K562 (cell line): ENCODE results near the gene SOCS3. TPM values are rescaled to one million over a fixed set of nuclear protein-coding genes. Genes with fewer than 3 reads are reported as not detected.

Experiments used
- AFF1 ChIP-seq, 2 experiments: fragments of 450-650 bp; IDR thresholded peaks; 2 replicates each; pipeline ENCODE4 v1.6.1; 2018; ENCODE audit warnings: mild to moderate bottlenecking in 2 of 2, low read depth in 1 of 2; ENCODE audit not compliant: partially characterized antibody in 2 of 2
- BRF2 ChIP-seq: IDR thresholded peaks from 3 replicates; pipeline ENCODE4 v1.6.1; 2011; ENCODE audit warnings: borderline replicate concordance, mild to moderate bottlenecking; ENCODE audit not compliant: insufficient read length, insufficient read depth
- CEBPB ChIP-seq: fragments of 450-650 bp; IDR thresholded peaks from 2 replicates; pipeline ENCODE4 v1.6.1; 2016; ENCODE audit warnings: missing genetic modification characterization, missing compliant biosample characterization
- CTBP1 ChIP-seq: fragments of 450-650 bp; IDR thresholded peaks from 2 replicates; pipeline ENCODE4 v1.6.1; 2016; ENCODE audit warnings: borderline replicate concordance
- DACH1 ChIP-seq: fragments of 450-650 bp; IDR thresholded peaks from 2 replicates; pipeline ENCODE4 v1.6.1; 2018; ENCODE audit not compliant: partially characterized antibody
- FOSL1 ChIP-seq: fragments of 200-800 bp; sonication (Bioruptor generic); conservative IDR thresholded peaks from 2 replicates; pipeline ENCODE4 v1.6.1; 2016; ENCODE audit warnings: missing genetic modification characterization, missing compliant biosample characterization
- HDAC6 ChIP-seq: IDR thresholded peaks from 2 replicates; pipeline ENCODE4 v1.6.1; 2012; ENCODE audit warnings: low read depth, mild to moderate bottlenecking, control low read depth, inconsistent platforms, low read length, moderate library complexity
- KDM2B ChIP-seq: fragments of 250-450 bp; sonication (Bioruptor Pico); IDR thresholded peaks from 2 replicates; pipeline ENCODE4 v1.8.0; 2021; ENCODE audit warnings: mild to moderate bottlenecking, moderate library complexity
- KLF10 ChIP-seq: fragments of 250-450 bp; sonication (Bioruptor Pico); IDR thresholded peaks from 2 replicates; pipeline ENCODE4 v1.6.1; 2021; ENCODE audit warnings: matching md5 sums
- MAZ ChIP-seq, 2 experiments: fragments of 450-650 bp in 1 of 2; sonication (generic) in 1 of 2; formaldehyde crosslinking; IDR thresholded peaks in 1 of 2; conservative IDR thresholded peaks in 1 of 2; 2 replicates each; pipeline versions ENCODE4 v1.4.0 to v1.5.0; 2020; ENCODE audit warnings: mild to moderate bottlenecking in 1 of 2, missing genetic modification reagents in 1 of 2
- MCM5 ChIP-seq: fragments of 450-650 bp; IDR thresholded peaks from 2 replicates; pipeline ENCODE4 v1.6.1; 2016; ENCODE audit warnings: low read depth
- MEIS2 ChIP-seq: fragments of 450-650 bp; IDR thresholded peaks from 2 replicates; pipeline ENCODE4 v1.6.1; 2014; ENCODE audit warnings: mild to moderate bottlenecking; ENCODE audit not compliant: partially characterized antibody
- NELFE ChIP-seq: IDR thresholded peaks from 2 replicates; pipeline ENCODE4 v1.6.1; 2011; ENCODE audit warnings: mild to moderate bottlenecking; ENCODE audit not compliant: insufficient read depth, insufficient read length
- NRF1 ChIP-seq, 2 experiments: fragments of 450-650 bp; IDR thresholded peaks in 1 of 2; conservative IDR thresholded peaks in 1 of 2; 2 replicates each; pipeline ENCODE4 v1.6.1; 2014; ENCODE audit warnings: mild to moderate bottlenecking in 2 of 2
- PHF21A ChIP-seq: fragments of 450-650 bp; IDR thresholded peaks from 2 replicates; pipeline ENCODE4 v1.6.1; 2017; ENCODE audit warnings: low read depth, borderline replicate concordance
- PRMT5 ChIP-seq: sonication (generic); formaldehyde crosslinking; IDR thresholded peaks from 2 replicates; pipeline ENCODE4 v1.5.0; 2020; ENCODE audit warnings: missing genetic modification reagents
- PTTG1 ChIP-seq: fragments of 450-650 bp; IDR thresholded peaks from 2 replicates; pipeline ENCODE4 v1.6.1; 2016; ENCODE audit warnings: low read depth, mild to moderate bottlenecking, missing genetic modification characterization, missing compliant biosample characterization
- PURB ChIP-seq: sonication (generic); formaldehyde crosslinking; IDR thresholded peaks from 2 replicates; pipeline ENCODE4 v1.9.0; 2021; ENCODE audit warnings: low read depth, mild to moderate bottlenecking, missing genetic modification reagents
- SRSF7 ChIP-seq: fragments of 200-400 bp; formaldehyde crosslinking; optimal IDR thresholded peaks from 2 replicates; pipeline ENCODE3; 2017; ENCODE audit warnings: mild to moderate bottlenecking, low read depth, low read length
- XRCC4 ChIP-seq: IDR thresholded peaks from one replicate; pipeline ENCODE4 v1.6.1; 2011; ENCODE audit not compliant: insufficient read depth, insufficient read length; ENCODE audit errors: extremely low read depth
- ZNF121 ChIP-seq: sonication (generic); formaldehyde crosslinking; conservative IDR thresholded peaks from 2 replicates; pipeline ENCODE4 v1.8.0; 2022; ENCODE audit warnings: missing genetic modification reagents
- ZNF175 ChIP-seq: fragments of 200-800 bp; sonication (Bioruptor generic); IDR thresholded peaks from 2 replicates; pipeline ENCODE4 v1.6.1; 2016; ENCODE audit warnings: low read depth, mild to moderate bottlenecking, missing genetic modification characterization, missing compliant biosample characterization
- polyA plus RNA-seq, 8 experiments: library from polyadenylated mRNA; depleted of rRNA in 4 of 8; stranded (reverse) in 5 of 8; unstranded in 3 of 8; fragments of >200 nt; fragmentation: Nextera tagmentation in 2 of 8; fragmentation: Illumina TruSeq in 1 of 8; extraction: Ambion mirVana in 2 of 8; extraction: Trizol in 1 of 8; gene quantifications; 2 replicates each; pipeline versions ENCODE4 v1.2.1 to v1.2.3, GENCODE V29; 2011 to 2014; ENCODE audit warnings: inconsistent platforms in 1 of 8, missing spikeins in 1 of 8
- total RNA-seq, 7 experiments: library from RNA; depleted of rRNA in 6 of 7; stranded (reverse); fragments of >200 nt in 6 of 7; fragmentation: Illumina TruSeq in 2 of 7; extraction: Trizol in 2 of 7; gene quantifications; 2 replicates each; pipeline versions ENCODE4 v1.2.1 to v1.2.3, GENCODE V29; 2011 to 2021; ENCODE audit warnings: low replicate concordance in 1 of 7
- TF ChIP-seq, protein P1 (sequence below): sonication (generic); formaldehyde crosslinking; IDR thresholded peaks from 2 replicates; pipeline ENCODE4 v1.8.0; 2022; ENCODE audit warnings: missing genetic modification reagents, mild to moderate bottlenecking, moderate library complexity, borderline replicate concordance

The SOCS3 gene
- total and polyA plus RNA-seq, 9 of the 15 experiments (the other 6 are each of a cell fraction or from before 2014, with no cell fraction given), result 0.56 to 38.9 (median 13.7) TPM

DNA sequence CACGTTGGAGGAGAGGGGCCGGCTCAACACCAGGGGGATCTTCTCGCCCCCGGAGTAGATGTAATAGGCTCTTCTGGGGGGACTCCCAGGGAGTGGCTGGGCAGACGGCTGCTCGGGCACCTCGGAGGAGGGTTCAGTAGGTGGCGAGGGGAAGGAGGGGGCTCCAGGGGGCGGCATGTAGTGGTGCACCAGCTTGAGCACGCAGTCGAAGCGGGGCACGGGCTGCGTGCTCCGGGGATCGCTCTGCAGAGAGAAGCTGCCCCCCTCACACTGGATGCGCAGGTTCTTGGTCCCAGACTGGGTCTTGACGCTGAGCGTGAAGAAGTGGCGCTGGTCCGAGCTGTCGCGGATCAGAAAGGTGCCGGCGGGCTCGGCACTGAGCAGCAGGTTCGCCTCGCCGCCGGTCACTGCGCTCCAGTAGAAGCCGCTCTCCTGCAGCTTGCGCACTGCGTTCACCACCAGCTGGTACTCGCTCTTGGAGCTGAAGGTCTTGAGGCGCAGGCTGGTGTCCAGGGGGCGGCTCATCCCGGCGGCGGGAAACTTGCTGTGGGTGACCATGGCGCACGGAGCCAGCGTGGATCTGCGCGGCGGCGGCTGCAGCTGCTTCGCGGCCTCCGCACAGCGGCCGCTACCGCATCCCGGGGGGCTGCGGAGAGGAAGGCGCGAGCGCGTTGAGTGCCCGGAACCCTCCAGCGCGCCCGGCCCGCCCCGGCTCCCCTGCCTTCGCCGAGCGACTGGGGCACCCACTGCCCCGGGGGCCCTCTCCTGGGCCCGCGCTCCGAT is 1.1 kb downstream of the SOCS3 start (continued):
- no peak for TF ChIP-seq NELFE
- no peak for TF ChIP-seq PRMT5 (CRISPR knock-in tag)
- TF ChIP-seq SRSF7, result no peak
- TF ChIP-seq BRF2, result no peak
- no peak for TF ChIP-seq MCM5
- TF ChIP-seq KDM2B (CRISPR knock-in tag), result peak; percentile 73
- peak; percentile 89; the same call in 1 of the 2 replicates for TF ChIP-seq HDAC6
- no peak for TF ChIP-seq MAZ (CRISPR knock-in tag; conservative IDR thresholded peaks at IDR 0.05 in 1 of 2, IDR thresholded peaks at IDR 0.05 in 1 of 2)
- no peak for TF ChIP-seq AFF1 (IDR thresholded peaks at IDR 0.05; ENCODE audit: low read depth in 1 of 2, partially characterized antibody in 2 of 2)
- TF ChIP-seq CTBP1, result no peak
- TF ChIP-seq, protein P1, sequence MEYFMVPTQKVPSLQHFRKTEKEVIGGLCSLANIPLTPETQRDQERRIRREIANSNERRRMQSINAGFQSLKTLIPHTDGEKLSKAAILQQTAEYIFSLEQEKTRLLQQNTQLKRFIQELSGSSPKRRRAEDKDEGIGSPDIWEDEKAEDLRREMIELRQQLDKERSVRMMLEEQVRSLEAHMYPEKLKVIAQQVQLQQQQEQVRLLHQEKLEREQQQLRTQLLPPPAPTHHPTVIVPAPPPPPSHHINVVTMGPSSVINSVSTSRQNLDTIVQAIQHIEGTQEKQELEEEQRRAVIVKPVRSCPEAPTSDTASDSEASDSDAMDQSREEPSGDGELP, result peak; percentile 66
- TF ChIP-seq ZNF175 (CRISPR knock-in tag), result no peak
- no peak for TF ChIP-seq KLF10 (CRISPR knock-in tag)
- TF ChIP-seq PHF21A, result no peak
- peak; percentile 53 to 57 for TF ChIP-seq NRF1 (conservative IDR thresholded peaks at IDR 0.05 in 1 of 2, IDR thresholded peaks at IDR 0.05 in 1 of 2)
- no peak for TF ChIP-seq CEBPB
- no peak for TF ChIP-seq MEIS2
- TF ChIP-seq FOSL1 (tag), result no peak
- TF ChIP-seq PURB (CRISPR knock-in tag), result no peak
- TF ChIP-seq ZNF121 (CRISPR knock-in tag), result 0 out of 2 replicates have a peak, but pooled peaks have one; percentile 3
- TF ChIP-seq XRCC4, result no peak
- no peak for TF ChIP-seq PTTG1 (tag)
- no peak for TF ChIP-seq DACH1
